SK-N-SH (cell line): ENCODE results near the gene SLAMF6.
"Not testable (repeated sequence)": the region's sequence is repeated elsewhere in the genome, so short reads cannot be mapped to it uniquely, and the experiment has no call there.

Experiments used
- EP300 ChIP-seq, 2 experiments: IDR thresholded peaks; 2 replicates each; pipeline versions ENCODE4 v1.4.0 to v1.6.1; 2012; ENCODE audit warnings: borderline replicate concordance in 1 of 2, low read depth in 1 of 2, low read length in 1 of 2
- EZH2phosphoT487 ChIP-seq: fragments of 200-600 bp; sonication (generic); IDR thresholded peaks from 2 replicates; pipeline ENCODE4 v1.6.1; 2017; ENCODE audit warnings: low read depth, mixed run types, mild to moderate bottlenecking, antibody characterized with exemption, moderate library complexity, borderline replicate concordance
- FOXM1 ChIP-seq: IDR thresholded peaks from 2 replicates; pipeline ENCODE4 v1.4.0; 2012; ENCODE audit warnings: low read depth, mild to moderate bottlenecking
- GABPA ChIP-seq: IDR thresholded peaks from 2 replicates; pipeline ENCODE4 v1.4.0; 2012; ENCODE audit warnings: low read depth, mild to moderate bottlenecking
- JUND ChIP-seq: IDR thresholded peaks from 2 replicates; pipeline ENCODE4 v1.4.0; 2012
- NRF1 ChIP-seq: IDR thresholded peaks from 2 replicates; pipeline ENCODE4 v1.6.1; 2012; ENCODE audit warnings: low read depth, mild to moderate bottlenecking, low read length
- POLR2AphosphoS5 ChIP-seq: IDR thresholded peaks from 2 replicates; pipeline ENCODE4 v1.6.1; 2012; ENCODE audit warnings: low read depth, low read length
- RCOR1 ChIP-seq: fragments of 150-350 bp; IDR thresholded peaks from 2 replicates; pipeline ENCODE4 v1.6.1; 2017; ENCODE audit warnings: antibody characterized with exemption, low read length
- SMC3 ChIP-seq: IDR thresholded peaks from 2 replicates; pipeline ENCODE4 v1.6.1; 2012; ENCODE audit warnings: low read depth, low read length, improper control_type of control experiment
- TEAD4 ChIP-seq: IDR thresholded peaks from 2 replicates; pipeline ENCODE4 v1.4.0; 2012; ENCODE audit warnings: mild to moderate bottlenecking, borderline replicate concordance; ENCODE audit not compliant: insufficient read depth
- TF ChIP-seq, protein P1 (sequence below): fragments of 200-600 bp; sonication (generic); IDR thresholded peaks from 2 replicates; pipeline ENCODE4 v1.6.1; 2017; ENCODE audit warnings: antibody characterized with exemption, mild to moderate bottlenecking, moderate library complexity
- TF ChIP-seq, protein P2 (sequence below): IDR thresholded peaks from 2 replicates; pipeline ENCODE4 v1.6.1; 2012; ENCODE audit warnings: mild to moderate bottlenecking, low read depth, low read length, moderate library complexity
- TF ChIP-seq, protein P3 (sequence below): IDR thresholded peaks from 2 replicates; pipeline ENCODE4; 2012

DNA sequence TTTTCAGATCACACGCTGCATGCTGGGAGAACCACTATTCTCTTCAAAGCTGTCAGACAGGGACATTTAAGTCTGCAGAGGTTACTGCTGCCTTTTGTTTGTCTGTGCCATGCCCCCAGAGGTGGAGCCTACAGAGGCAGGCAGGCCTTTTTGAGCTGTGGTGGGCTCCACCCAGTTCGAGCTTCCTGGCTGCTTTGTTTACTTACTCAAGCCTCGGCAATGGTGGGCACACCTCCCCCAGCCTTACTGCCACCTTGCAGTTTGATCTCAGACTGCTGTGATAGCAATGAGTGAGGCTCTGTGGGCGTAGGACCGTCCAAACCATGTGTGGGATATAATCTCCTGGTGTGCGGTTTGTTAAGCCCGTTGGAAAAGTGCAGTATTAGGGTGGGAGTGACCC lies 42.3 kb downstream of the SLAMF6 start:
- not testable (repeated sequence) for TF ChIP-seq EP300 (IDR thresholded peaks at IDR 0.05; ENCODE audit: borderline replicate concordance in 1 of 2, low read depth in 1 of 2, low read length in 1 of 2); JUND; NRF1; RCOR1; GABPA; POLR2AphosphoS5; SMC3; TEAD4; FOXM1; EZH2phosphoT487
- TF ChIP-seq, protein P1, sequence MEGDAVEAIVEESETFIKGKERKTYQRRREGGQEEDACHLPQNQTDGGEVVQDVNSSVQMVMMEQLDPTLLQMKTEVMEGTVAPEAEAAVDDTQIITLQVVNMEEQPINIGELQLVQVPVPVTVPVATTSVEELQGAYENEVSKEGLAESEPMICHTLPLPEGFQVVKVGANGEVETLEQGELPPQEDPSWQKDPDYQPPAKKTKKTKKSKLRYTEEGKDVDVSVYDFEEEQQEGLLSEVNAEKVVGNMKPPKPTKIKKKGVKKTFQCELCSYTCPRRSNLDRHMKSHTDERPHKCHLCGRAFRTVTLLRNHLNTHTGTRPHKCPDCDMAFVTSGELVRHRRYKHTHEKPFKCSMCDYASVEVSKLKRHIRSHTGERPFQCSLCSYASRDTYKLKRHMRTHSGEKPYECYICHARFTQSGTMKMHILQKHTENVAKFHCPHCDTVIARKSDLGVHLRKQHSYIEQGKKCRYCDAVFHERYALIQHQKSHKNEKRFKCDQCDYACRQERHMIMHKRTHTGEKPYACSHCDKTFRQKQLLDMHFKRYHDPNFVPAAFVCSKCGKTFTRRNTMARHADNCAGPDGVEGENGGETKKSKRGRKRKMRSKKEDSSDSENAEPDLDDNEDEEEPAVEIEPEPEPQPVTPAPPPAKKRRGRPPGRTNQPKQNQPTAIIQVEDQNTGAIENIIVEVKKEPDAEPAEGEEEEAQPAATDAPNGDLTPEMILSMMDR = not testable (repeated sequence)
- TF ChIP-seq, protein P2, sequence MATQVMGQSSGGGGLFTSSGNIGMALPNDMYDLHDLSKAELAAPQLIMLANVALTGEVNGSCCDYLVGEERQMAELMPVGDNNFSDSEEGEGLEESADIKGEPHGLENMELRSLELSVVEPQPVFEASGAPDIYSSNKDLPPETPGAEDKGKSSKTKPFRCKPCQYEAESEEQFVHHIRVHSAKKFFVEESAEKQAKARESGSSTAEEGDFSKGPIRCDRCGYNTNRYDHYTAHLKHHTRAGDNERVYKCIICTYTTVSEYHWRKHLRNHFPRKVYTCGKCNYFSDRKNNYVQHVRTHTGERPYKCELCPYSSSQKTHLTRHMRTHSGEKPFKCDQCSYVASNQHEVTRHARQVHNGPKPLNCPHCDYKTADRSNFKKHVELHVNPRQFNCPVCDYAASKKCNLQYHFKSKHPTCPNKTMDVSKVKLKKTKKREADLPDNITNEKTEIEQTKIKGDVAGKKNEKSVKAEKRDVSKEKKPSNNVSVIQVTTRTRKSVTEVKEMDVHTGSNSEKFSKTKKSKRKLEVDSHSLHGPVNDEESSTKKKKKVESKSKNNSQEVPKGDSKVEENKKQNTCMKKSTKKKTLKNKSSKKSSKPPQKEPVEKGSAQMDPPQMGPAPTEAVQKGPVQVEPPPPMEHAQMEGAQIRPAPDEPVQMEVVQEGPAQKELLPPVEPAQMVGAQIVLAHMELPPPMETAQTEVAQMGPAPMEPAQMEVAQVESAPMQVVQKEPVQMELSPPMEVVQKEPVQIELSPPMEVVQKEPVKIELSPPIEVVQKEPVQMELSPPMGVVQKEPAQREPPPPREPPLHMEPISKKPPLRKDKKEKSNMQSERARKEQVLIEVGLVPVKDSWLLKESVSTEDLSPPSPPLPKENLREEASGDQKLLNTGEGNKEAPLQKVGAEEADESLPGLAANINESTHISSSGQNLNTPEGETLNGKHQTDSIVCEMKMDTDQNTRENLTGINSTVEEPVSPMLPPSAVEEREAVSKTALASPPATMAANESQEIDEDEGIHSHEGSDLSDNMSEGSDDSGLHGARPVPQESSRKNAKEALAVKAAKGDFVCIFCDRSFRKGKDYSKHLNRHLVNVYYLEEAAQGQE = not testable (repeated sequence)
- TF ChIP-seq, protein P3, sequence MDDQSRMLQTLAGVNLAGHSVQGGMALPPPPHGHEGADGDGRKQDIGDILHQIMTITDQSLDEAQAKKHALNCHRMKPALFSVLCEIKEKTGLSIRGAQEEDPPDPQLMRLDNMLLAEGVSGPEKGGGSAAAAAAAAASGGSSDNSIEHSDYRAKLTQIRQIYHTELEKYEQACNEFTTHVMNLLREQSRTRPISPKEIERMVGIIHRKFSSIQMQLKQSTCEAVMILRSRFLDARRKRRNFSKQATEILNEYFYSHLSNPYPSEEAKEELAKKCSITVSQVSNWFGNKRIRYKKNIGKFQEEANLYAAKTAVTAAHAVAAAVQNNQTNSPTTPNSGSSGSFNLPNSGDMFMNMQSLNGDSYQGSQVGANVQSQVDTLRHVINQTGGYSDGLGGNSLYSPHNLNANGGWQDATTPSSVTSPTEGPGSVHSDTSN = not testable (repeated sequence)
